ENCODE data around the gene TBC1D14.
"Not testable (repeated sequence)": the region's sequence is repeated elsewhere in the genome, so short reads cannot be mapped to it uniquely, and the experiment has no call there.

The TBC1D14 gene

DNA sequence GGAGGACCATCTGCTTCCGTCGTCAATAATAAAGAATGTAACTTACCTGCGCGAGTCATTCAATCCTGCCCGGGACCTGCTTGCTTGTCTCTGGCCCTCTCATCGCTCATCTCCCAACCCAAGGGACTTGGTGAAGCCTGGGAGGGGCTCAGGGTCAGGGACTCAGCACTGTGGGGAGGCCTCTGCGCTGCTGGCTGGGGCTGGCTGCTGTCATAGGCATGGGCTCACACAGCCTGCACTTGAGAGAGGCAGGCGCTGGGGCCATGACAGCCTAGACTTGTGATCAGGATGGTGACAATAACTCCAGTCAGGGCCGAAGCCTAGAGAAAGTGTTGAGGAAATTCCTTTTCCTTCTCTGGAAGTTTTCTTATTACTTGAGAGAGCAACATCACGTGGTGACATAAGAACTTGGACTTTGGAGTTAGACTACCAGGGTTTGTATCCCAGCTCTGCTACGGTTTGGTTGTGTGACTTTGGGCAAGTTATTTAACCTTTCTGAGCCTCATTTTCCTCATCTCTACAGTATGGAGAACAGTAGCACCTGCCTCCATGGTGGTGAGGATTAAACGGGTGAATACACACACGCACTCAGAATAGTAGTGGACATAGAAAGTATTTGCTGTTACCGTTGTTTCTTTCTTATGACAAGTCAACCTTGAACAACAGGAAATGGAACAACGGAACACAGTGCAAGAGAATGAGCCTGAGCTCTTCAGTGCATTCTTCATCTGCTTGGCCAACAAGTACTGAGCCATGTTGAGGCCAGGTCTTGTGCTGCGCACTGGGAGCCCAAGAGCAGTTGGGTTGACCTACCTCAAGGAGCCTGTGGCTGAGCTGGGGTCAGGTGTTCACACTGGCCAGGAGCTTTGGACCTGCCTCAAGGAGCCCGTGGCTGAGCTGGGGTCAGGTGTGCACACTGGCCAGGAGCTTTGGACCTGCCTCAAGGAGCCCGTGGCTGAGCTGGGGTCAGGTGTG is 60.5 kb downstream of the TBC1D14 start:
- Histone ChIP-seq H3K27me3 (ENCODE audit: control insufficient read depth in 1 of 2, insufficient read depth in 2 of 2, low read length in 2 of 2) (no peaks in the 10 kb centered on the region), H3K4me3 (ENCODE audit: low read depth in 1 of 2, low read length in 2 of 2) (no peak overlapping the region), H3K36me3 (ENCODE audit: insufficient read depth, low read length) (no peaks in the 10 kb centered on the region), H3K9me3 (ENCODE audit: low read length) (no peaks in the 10 kb centered on the region), H3K9ac (ENCODE audit: low read length) (no peak overlapping the region), H3K4me1 (ENCODE audit: insufficient read depth, low read length) (peaks cover 6% of the 10 kb centered on the region), H3K27ac (ENCODE audit: low read depth, low read length) (no peak overlapping the region)

DNA sequence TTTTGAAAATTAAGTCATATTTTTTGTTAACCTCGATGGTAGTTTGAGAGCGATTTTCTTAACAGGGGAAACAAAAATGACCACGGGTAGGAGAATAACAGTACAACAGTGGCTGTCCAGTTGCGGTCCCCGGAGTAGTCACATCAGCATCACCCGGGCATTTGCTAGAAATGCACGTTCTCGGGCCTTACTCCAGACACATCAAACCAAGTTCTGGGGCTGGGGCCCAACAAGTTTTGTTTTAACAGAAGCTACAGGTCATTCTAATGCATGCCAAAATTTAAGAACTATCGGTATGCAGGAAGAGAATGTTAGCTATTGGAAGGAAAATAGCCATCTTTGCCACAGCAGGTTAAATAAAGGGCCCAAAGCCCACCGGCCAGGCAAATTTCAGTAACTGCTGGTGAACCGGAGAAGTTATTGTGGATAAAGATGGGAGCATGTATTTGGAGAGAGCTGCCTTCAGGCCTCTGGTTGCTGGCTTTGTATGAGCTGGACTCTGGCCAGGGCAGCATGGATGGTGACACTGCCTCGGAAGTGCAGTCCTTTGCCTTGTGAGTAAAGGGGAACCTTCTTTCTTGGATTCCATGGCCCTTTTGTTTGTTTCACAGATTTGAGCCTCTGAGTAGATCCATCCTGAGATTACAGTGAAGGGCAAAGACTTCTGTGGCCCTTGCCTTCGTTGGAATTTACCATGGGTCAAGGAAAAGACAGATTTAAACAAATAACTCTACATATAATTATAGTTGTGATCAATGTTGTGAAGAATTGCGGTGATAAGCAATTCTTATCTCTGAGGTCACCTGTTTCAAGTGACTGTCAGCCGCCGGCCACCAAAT is 62.1 kb downstream of the TBC1D14 start:
- Histone ChIP-seq H3K9ac (ENCODE audit: low read length) (no peak overlapping the region), H3K4me3 (ENCODE audit: low read depth in 1 of 2, low read length in 2 of 2) (no peak overlapping the region), H3K27ac (ENCODE audit: low read depth, low read length) (no peak overlapping the region), H3K9me3 (ENCODE audit: low read length) (no peaks in the 10 kb centered on the region), H3K4me1 (ENCODE audit: insufficient read depth, low read length) (peaks cover 6% of the 10 kb centered on the region), H3K27me3 (ENCODE audit: control insufficient read depth in 1 of 2, insufficient read depth in 2 of 2, low read length in 2 of 2) (no peaks in the 10 kb centered on the region), H3K36me3 (ENCODE audit: insufficient read depth, low read length) (no peaks in the 10 kb centered on the region)

DNA sequence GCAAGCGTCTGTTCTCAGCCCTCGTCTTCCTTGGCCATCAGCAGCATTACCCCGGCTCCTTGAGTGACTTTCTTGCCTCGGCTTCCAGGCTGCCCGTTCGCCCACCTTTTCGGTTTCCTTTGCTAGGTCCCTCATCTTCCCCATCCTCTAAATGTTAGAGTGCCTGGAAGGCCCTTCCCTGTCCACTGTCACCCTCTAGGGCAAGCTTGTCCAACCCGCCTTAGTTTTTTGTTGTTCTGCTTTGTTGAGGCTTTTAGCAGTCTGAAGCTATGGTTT is 62.7 kb downstream of the TBC1D14 start:
- H3K4me3 ChIP-seq (ENCODE audit: low read depth in 1 of 2, low read length in 2 of 2) = no peak overlapping the region
- H3K9ac ChIP-seq (ENCODE audit: low read length) = no peak overlapping the region
- H3K9me3 ChIP-seq (ENCODE audit: low read length) = no peaks in the 10 kb centered on the region
- peaks cover 6% of the 10 kb centered on the region for H3K4me1 ChIP-seq (ENCODE audit: insufficient read depth, low read length)
- no peaks in the 10 kb centered on the region for H3K36me3 ChIP-seq (ENCODE audit: insufficient read depth, low read length)
- H3K27me3 ChIP-seq (ENCODE audit: control insufficient read depth in 1 of 2, insufficient read depth in 2 of 2, low read length in 2 of 2) = no peaks in the 10 kb centered on the region
- H3K27ac ChIP-seq (ENCODE audit: low read depth, low read length) = no peak overlapping the region

GRCh38 chr4:6972911-6973310 is 63.3 kb downstream of the TBC1D14 start:
- Histone ChIP-seq H3K27me3 (ENCODE audit: control insufficient read depth in 1 of 2, insufficient read depth in 2 of 2, low read length in 2 of 2) (no peaks in the 10 kb centered on the region), H3K9me3 (ENCODE audit: low read length) (no peaks in the 10 kb centered on the region), H3K27ac (ENCODE audit: low read depth, low read length) (no peak overlapping the region), H3K36me3 (ENCODE audit: insufficient read depth, low read length) (no peaks in the 10 kb centered on the region), H3K4me3 (ENCODE audit: low read depth in 1 of 2, low read length in 2 of 2) (no peak overlapping the region), H3K9ac (ENCODE audit: low read length) (no peak overlapping the region), H3K4me1 (ENCODE audit: insufficient read depth, low read length) (peaks cover 6% of the 10 kb centered on the region)

DNA sequence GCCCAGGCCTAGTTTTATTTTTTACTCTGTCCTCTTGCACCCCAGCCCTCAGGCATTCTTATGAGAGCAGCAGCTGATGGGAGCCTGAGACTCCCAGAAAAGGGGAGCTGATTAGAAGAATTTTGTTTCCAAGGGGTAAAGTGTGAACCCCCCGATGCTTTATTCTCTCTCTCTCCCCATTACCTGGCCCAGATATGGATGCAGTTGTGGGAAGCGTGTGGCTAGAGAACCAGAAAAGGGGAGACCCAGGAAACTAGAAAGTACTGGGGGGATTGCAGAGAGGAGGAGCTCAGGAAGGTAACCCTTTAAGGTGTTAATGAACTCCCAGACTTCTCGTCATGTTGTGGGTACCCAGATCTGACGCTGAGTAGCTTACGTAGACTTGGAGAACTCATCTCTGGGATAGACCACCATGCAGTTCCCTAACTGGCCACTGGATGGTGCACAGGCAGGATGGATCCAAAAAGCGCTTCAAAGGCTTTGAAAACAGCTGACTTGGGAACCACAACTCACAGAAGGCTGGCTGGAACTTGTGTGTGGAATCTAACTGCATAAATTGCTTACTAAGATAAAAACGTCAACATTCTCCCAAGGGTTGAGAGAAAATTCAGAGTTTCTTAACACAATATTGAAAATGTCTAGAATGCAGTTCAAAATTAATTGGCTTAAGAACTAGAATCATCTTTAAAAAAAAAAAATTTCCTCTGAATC is 64.7 kb downstream of the TBC1D14 start:
- Histone ChIP-seq H3K9ac (ENCODE audit: low read length) (no peak overlapping the region), H3K9me3 (ENCODE audit: low read length) (no peaks in the 10 kb centered on the region), H3K4me3 (ENCODE audit: low read depth in 1 of 2, low read length in 2 of 2) (no peak overlapping the region), H3K4me1 (ENCODE audit: insufficient read depth, low read length) (peaks cover 6% of the 10 kb centered on the region), H3K27ac (ENCODE audit: low read depth, low read length) (no peak overlapping the region), H3K27me3 (ENCODE audit: control insufficient read depth in 1 of 2, insufficient read depth in 2 of 2, low read length in 2 of 2) (no peaks in the 10 kb centered on the region), H3K36me3 (ENCODE audit: insufficient read depth, low read length) (no peaks in the 10 kb centered on the region)

- not testable (repeated sequence) for H3K27me3 ChIP-seq (ENCODE audit: control insufficient read depth in 1 of 2, insufficient read depth in 2 of 2, low read length in 2 of 2); H3K9me3 ChIP-seq (ENCODE audit: low read length); H3K4me1 ChIP-seq (ENCODE audit: insufficient read depth, low read length); H3K9ac ChIP-seq (ENCODE audit: low read length); H3K36me3 ChIP-seq (ENCODE audit: insufficient read depth, low read length); H3K27ac ChIP-seq (ENCODE audit: low read depth, low read length); H3K4me3 ChIP-seq (ENCODE audit: low read depth in 1 of 2, low read length in 2 of 2)
Observed at GRCh38 chr4:6977846-6978245, 68.2 kb downstream of the TBC1D14 start.

DNA sequence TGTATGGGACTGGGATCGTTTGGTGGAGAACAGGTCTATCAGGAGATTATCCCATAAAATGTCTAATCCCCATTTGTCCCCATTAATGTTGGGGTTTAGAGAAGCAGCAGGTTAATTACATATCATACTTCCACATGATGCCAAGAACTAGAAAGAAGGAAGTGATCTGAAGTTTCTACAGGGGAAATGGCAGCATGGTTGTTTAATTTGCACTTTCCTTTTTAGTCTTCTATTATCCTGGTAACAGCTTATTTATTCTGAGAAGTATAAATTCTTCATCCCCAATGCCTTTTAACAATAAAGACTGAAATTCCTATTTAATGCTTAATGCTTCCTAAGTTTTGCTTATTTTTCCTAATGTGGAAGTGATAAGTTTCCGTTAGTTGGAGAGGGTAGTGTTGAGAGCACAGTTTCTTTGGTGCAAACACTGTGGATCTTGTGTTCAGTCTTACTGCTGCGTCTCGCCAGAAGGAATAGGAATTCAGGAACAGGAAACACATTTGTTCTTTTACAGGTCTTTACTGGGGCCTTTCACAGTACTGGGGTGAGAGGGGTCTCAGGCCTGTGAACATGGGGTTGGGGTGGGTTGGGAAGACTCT is 74.0 kb downstream of the TBC1D14 start:
- Histone ChIP-seq H3K4me3 (ENCODE audit: low read depth in 1 of 2, low read length in 2 of 2) (no peak overlapping the region), H3K36me3 (ENCODE audit: insufficient read depth, low read length) (no peaks in the 10 kb centered on the region), H3K9me3 (ENCODE audit: low read length) (no peaks in the 10 kb centered on the region), H3K27me3 (ENCODE audit: control insufficient read depth in 1 of 2, insufficient read depth in 2 of 2, low read length in 2 of 2) (no peaks in the 10 kb centered on the region), H3K4me1 (ENCODE audit: insufficient read depth, low read length) (peaks cover 25% of the 10 kb centered on the region), H3K27ac (ENCODE audit: low read depth, low read length) (no peak overlapping the region), H3K9ac (ENCODE audit: low read length) (no peak overlapping the region)

DNA sequence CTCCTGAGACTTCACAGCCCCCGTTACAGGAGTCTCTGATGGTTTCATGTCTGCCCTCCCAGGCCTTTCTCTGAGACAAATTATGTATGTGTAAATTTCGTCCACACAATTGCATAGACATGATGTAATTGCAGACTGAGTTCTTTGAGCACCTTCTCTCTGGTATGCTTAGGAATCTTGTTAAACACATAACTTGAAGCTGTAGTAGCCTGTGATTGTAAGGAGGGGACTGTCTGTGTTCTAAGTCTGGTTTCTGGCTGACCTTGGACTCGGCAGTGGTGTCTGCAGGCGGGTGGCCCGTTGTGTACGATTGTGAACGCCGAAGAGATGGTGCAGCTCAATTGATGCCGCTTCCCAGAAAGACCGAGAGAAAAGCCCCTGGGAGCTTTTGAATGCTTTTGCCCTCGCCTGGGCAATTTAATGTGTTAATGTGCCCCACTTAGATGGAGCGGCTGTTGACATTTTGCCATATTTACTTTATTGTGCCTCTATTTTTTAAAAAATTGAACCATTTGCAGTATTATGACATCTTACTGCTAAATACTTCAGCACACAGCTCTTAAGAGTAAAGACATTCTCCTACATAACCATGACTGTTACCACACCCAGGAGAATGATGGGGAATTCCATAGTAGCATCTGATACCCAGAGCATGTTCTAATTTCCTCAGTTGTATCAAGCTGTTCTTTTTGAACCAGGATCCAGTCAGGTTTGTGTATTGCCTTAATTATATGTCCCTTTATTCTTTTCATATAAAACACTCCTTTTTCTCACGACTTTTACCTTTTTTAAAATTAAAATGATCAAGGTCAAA is 75.2 kb downstream of the TBC1D14 start:
- Histone ChIP-seq H3K36me3 (ENCODE audit: insufficient read depth, low read length) (no peaks in the 10 kb centered on the region), H3K27me3 (ENCODE audit: control insufficient read depth in 1 of 2, insufficient read depth in 2 of 2, low read length in 2 of 2) (no peaks in the 10 kb centered on the region), H3K4me3 (ENCODE audit: low read depth in 1 of 2, low read length in 2 of 2) (peak overlapping the region in 1 of 2 donors; percentile 74), H3K4me1 (ENCODE audit: insufficient read depth, low read length) (peaks cover 33% of the 10 kb centered on the region), H3K27ac (ENCODE audit: low read depth, low read length) (no peak overlapping the region), H3K9me3 (ENCODE audit: low read length) (no peaks in the 10 kb centered on the region), H3K9ac (ENCODE audit: low read length) (no peak overlapping the region)

GRCh38 chr4:6986072-6986780 is 76.6 kb downstream of the TBC1D14 start:
- Histone ChIP-seq H3K9me3 (ENCODE audit: low read length) (no peaks in the 10 kb centered on the region), H3K27ac (ENCODE audit: low read depth, low read length) (peak overlapping the region; percentile 87), H3K4me3 (ENCODE audit: low read depth in 1 of 2, low read length in 2 of 2) (peak overlapping the region; percentile 70 to 74), H3K9ac (ENCODE audit: low read length) (peak overlapping the region; percentile 75), H3K36me3 (ENCODE audit: insufficient read depth, low read length) (peaks cover 6% of the 10 kb centered on the region), H3K4me1 (ENCODE audit: insufficient read depth, low read length) (peaks cover 37% of the 10 kb centered on the region), H3K27me3 (ENCODE audit: control insufficient read depth in 1 of 2, insufficient read depth in 2 of 2, low read length in 2 of 2) (no peaks in the 10 kb centered on the region)
